ENCODE data around the gene ALDH4A1. TPM values are rescaled to one million over a fixed set of nuclear protein-coding genes. Genes with fewer than 3 reads are reported as not detected.

ALDH4A1 gene
- total RNA-seq, 2 experiments from 2014 or later, result 0.61 to 0.71 TPM

DNA sequence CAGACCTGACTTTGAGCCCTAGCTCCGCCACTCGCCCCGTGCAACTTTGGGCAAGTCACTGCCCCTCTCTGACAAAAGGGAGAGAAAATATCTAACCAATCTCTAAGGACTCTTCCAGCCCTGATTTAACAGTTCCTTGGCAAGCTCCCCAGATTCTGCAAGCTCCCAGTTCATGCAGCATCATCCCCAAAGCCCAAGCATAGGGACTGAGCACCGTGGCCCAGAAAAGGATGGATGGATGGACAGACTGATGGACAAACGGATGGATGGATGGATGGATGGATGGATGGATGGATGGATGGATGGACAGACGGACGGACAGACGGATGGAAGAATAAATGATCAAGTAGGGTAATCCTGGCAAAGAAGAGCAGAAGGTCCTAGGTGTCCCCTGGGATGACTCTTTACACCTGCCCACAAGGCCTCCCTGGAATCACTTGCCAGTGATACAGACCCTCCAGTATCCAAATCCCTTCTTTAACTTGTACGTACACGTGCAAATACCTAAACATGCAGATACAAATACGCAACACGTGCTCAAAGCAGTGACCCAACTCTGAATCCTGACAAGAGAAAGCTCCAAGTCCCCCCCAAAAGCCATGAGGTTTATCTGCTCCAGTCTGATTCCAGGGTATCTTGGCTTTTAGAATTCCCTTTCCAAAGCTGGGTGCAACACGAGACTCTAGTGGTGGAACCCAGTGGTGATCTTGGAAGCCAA is 38.1 kb upstream of the ALDH4A1 start:
- ChIA-PET CTCF (interaction anchor here (2.2 kb wide), 1 partner anchor 13 kb away, joined by 8 read pairs; no protein-coding TSS in a partner anchor), POLR2A (interaction anchor here (0.6 to 1.2 kb wide), 2 partner anchors 11 to 15 kb away, joined by 3 to 4 read pairs; no protein-coding TSS in a partner anchor)
- no peak overlapping the region for H3K4me3 Mint-ChIP-seq
- peaks cover 4% of the 10 kb centered on the region for H3K36me3 Mint-ChIP-seq (ENCODE audit: low read depth)
- TF ChIP-seq, protein P1, sequence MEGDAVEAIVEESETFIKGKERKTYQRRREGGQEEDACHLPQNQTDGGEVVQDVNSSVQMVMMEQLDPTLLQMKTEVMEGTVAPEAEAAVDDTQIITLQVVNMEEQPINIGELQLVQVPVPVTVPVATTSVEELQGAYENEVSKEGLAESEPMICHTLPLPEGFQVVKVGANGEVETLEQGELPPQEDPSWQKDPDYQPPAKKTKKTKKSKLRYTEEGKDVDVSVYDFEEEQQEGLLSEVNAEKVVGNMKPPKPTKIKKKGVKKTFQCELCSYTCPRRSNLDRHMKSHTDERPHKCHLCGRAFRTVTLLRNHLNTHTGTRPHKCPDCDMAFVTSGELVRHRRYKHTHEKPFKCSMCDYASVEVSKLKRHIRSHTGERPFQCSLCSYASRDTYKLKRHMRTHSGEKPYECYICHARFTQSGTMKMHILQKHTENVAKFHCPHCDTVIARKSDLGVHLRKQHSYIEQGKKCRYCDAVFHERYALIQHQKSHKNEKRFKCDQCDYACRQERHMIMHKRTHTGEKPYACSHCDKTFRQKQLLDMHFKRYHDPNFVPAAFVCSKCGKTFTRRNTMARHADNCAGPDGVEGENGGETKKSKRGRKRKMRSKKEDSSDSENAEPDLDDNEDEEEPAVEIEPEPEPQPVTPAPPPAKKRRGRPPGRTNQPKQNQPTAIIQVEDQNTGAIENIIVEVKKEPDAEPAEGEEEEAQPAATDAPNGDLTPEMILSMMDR (IDR thresholded peaks at IDR 0.05), result no peak
- peaks cover 17% of the 10 kb centered on the region for H3K36me3 ChIP-seq (ENCODE audit: insufficient read depth, low read length)
- DNase-seq, result no peak
- H3K4me1 ChIP-seq (ENCODE audit: insufficient read depth, low read length), result peaks cover 100% of the 10 kb centered on the region
- intact Hi-C loops (cut with DNase I, micrococcal nuclease), result no loop called here
- ATAC-seq (ENCODE audit: poor library complexity), result no peak
- no peaks in the 10 kb centered on the region for H3K27me3 Mint-ChIP-seq
- H3K27ac ChIP-seq (ENCODE audit: low read depth in 1 of 2, low read length in 2 of 2), result no peak overlapping the region
- peak overlapping the region; percentile 61 for H3K27ac Mint-ChIP-seq
- H3K4me1 Mint-ChIP-seq (ENCODE audit: low read depth), result peaks cover 83% of the 10 kb centered on the region
- H3K4me3 ChIP-seq (ENCODE audit: low read length), result no peak overlapping the region
- H3K9me3 ChIP-seq (ENCODE audit: control insufficient read depth in 1 of 2, insufficient read depth in 1 of 2, low read length in 2 of 2), result no peaks in the 10 kb centered on the region
- no peaks in the 10 kb centered on the region for H3K27me3 ChIP-seq (ENCODE audit: control insufficient read depth in 1 of 2, insufficient read depth in 2 of 2, low read length in 2 of 2)
- no peaks in the 10 kb centered on the region for H3K9me3 Mint-ChIP-seq

DNA sequence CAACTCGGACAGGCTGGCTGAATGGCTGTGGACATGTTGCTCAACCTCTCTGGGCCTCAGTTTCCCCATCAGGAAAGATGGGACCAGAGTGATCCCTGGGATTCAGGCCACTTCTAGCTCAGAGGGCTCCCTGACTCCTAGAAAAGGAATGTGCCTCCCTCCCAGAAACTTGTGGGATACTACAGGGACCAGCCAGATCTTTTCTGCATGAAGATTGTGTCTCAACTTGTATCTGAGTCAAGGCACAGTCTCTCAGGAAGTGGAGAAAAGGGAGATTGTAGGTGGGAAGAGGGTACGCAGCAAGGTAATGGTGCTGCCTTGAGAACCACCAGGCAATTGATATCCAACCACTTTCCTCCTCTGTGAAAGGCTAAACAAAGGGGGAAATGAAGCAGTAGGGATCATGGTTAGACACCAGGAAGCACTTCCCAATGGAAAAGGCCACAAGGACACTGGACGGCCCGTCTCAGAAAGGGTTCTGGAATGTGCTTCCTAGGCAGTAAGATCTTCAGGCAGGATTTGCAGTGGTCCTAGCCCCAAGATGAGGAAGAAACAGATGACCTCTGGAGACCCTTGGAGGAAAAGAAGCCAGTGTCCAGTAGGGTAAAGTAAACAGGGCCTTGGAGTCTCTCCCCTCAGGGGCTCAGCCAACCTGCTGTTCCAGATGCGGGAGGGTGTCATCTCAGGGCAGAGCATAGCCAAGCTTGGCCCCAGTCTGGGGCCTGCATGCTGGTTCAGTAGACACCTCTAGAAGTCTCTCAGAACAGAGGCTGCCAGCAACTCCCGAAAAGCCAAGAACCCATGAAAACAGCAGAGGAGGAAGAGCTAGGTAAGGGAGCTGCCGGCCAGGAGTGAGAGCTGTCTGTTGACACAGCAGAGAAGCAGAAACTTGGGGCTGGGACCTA is 37.3 kb upstream of the ALDH4A1 start:
- intact Hi-C loops (cut with DNase I, micrococcal nuclease), result no loop called here
- H3K4me3 Mint-ChIP-seq, result no peak overlapping the region
- H3K27me3 Mint-ChIP-seq, result no peaks in the 10 kb centered on the region
- DNase-seq (no peak), ATAC-seq (ENCODE audit: poor library complexity) (no peak)
- no peaks in the 10 kb centered on the region for H3K27me3 ChIP-seq (ENCODE audit: control insufficient read depth in 1 of 2, insufficient read depth in 2 of 2, low read length in 2 of 2)
- peaks cover 4% of the 10 kb centered on the region for H3K36me3 Mint-ChIP-seq (ENCODE audit: low read depth)
- peaks cover 83% of the 10 kb centered on the region for H3K4me1 Mint-ChIP-seq (ENCODE audit: low read depth)
- H3K4me1 ChIP-seq (ENCODE audit: insufficient read depth, low read length), result peaks cover 100% of the 10 kb centered on the region
- ChIA-PET CTCF (no interaction called here), POLR2A (interaction anchor here (0.7 to 2.8 kb wide), 5 partner anchors 10 to 37 kb away, joined by 3 to 10 read pairs (median 3); partner anchors contain the start of gene ALDH4A1)
- TF ChIP-seq, protein P1 (IDR thresholded peaks at IDR 0.05), result no peak
- H3K9me3 Mint-ChIP-seq, result no peaks in the 10 kb centered on the region
- peak overlapping the region; percentile 24 to 40 for H3K27ac ChIP-seq (ENCODE audit: low read depth in 1 of 2, low read length in 2 of 2)
- H3K4me3 ChIP-seq (ENCODE audit: low read length), result no peak overlapping the region
- peak overlapping the region; percentile 61 for H3K27ac Mint-ChIP-seq
- H3K9me3 ChIP-seq (ENCODE audit: control insufficient read depth in 1 of 2, insufficient read depth in 1 of 2, low read length in 2 of 2), result no peaks in the 10 kb centered on the region
- H3K36me3 ChIP-seq (ENCODE audit: insufficient read depth, low read length), result peaks cover 17% of the 10 kb centered on the region

DNA sequence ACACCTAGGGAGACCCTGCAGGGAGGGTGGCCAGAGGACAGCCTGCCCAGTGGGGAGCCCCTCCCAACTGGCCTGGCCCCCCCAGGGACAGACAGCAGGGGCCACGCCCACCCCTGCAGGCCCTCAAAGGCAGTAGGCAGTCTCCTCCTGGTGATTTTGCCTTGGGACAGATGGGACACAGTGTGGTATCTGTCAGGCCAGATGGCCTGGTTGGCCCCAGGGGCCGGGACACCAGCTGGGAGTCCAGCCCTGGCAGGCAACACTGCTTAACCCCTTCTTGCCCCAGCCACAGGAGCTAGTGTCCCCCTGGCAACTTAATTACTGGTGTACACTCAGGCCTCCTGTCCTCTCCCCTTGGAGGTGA is 36.3 kb upstream of the ALDH4A1 start:
- POLR2A ChIA-PET, result interaction anchor here (0.7 to 2.8 kb wide), 4 partner anchors 9 to 36 kb away, joined by 3 to 10 read pairs (median 3); partner anchors contain the start of gene ALDH4A1

More for the DNA sequence above, 36.3 kb upstream of the ALDH4A1 start:
- no peaks in the 10 kb centered on the region for H3K27me3 ChIP-seq (ENCODE audit: control insufficient read depth in 1 of 2, insufficient read depth in 2 of 2, low read length in 2 of 2)
- TF ChIP-seq, protein P1 (IDR thresholded peaks at IDR 0.05), result no peak
- ATAC-seq (ENCODE audit: poor library complexity), result no peak
- H3K4me3 ChIP-seq (ENCODE audit: low read length), result no peak overlapping the region
- peak overlapping the region; percentile 24 to 40 for H3K27ac ChIP-seq (ENCODE audit: low read depth in 1 of 2, low read length in 2 of 2)
- no peaks in the 10 kb centered on the region for H3K27me3 Mint-ChIP-seq
- DNase-seq, result no peak
- peaks cover 83% of the 10 kb centered on the region for H3K4me1 Mint-ChIP-seq (ENCODE audit: low read depth)
- no peaks in the 10 kb centered on the region for H3K9me3 Mint-ChIP-seq
- CTCF ChIA-PET, result no interaction called here
- intact Hi-C loops (cut with DNase I, micrococcal nuclease), result no loop called here
- H3K27ac Mint-ChIP-seq, result no peak overlapping the region
- H3K36me3 Mint-ChIP-seq (ENCODE audit: low read depth), result no peaks in the 10 kb centered on the region
- H3K4me3 Mint-ChIP-seq, result no peak overlapping the region
- peaks cover 98% of the 10 kb centered on the region for H3K4me1 ChIP-seq (ENCODE audit: insufficient read depth, low read length)
- H3K9me3 ChIP-seq (ENCODE audit: control insufficient read depth in 1 of 2, insufficient read depth in 1 of 2, low read length in 2 of 2), result no peaks in the 10 kb centered on the region
- peaks cover 13% of the 10 kb centered on the region for H3K36me3 ChIP-seq (ENCODE audit: insufficient read depth, low read length)

Data from CD4-positive, alpha-beta T cell (primary cell).